Activated CD4-positive, alpha-beta T cell treated with anti-CD3 and anti-CD28 coated beads for 36 hours (primary cell): Measurements from ENCODE around the gene PGRMC1. TPM values are rescaled to one million over a fixed set of nuclear protein-coding genes. Genes with fewer than 3 reads are reported as not detected.
"Not testable (repeated sequence)": the region's sequence is repeated elsewhere in the genome, so short reads cannot be mapped to it uniquely, and the experiment has no call there.

Source experiments
- ATAC-seq: fragments of 200-7000 bp; cut with Tn5 transposase; one replicate; pipeline ENCODE4 v1.10.0; 2021; ENCODE audit warnings: mild to moderate bottlenecking, moderate library complexity
- CTCF ChIA-PET: fragments of 350-600 bp; sonication (Branson Sonifier 250); formaldehyde crosslinking; loops from one replicate; lab custom pipeline; 2021; ENCODE audit warnings: antibody characterized with exemption; lab: Charles Lee
- POLR2A ChIA-PET: fragments of 350-600 bp; sonication (Branson Sonifier 250); formaldehyde crosslinking; loops from one replicate; lab custom pipeline; 2021; ENCODE audit warnings: antibody characterized with exemption, inconsistent platforms; lab: Charles Lee
- DNase-seq: peaks from one replicate; pipeline ENCODE4 v3.0.0-alpha.2; 2020
- H3K27ac Mint-ChIP-seq: one replicate; pipeline ENCODE4 v1.8.0; 2021; ENCODE audit warnings: mixed read lengths
- H3K27me3 Mint-ChIP-seq: one replicate; pipeline ENCODE4 v1.8.0; 2021; ENCODE audit warnings: mixed read lengths
- H3K36me3 Mint-ChIP-seq: one replicate; pipeline ENCODE4 v1.8.0; 2021; ENCODE audit warnings: low read depth, mixed read lengths
- H3K4me1 Mint-ChIP-seq: one replicate; pipeline ENCODE4 v1.8.0; 2021; ENCODE audit warnings: mixed read lengths
- H3K4me3 Mint-ChIP-seq: one replicate; pipeline ENCODE4 v1.8.0; 2021; ENCODE audit warnings: mild to moderate bottlenecking, moderate library complexity, mixed read lengths
- H3K9me3 Mint-ChIP-seq: one replicate; pipeline ENCODE4 v1.8.0; 2021; ENCODE audit warnings: low read depth, mixed read lengths
- intact Hi-C, 2 experiments: fragments of 100-400 bp; cut with DNase I in 1 of 2; cut with micrococcal nuclease in 1 of 2; formaldehyde crosslinking; loops; one replicate each; pipeline versions ENCODE4 v1.14.2 to v1.15.1; 2022 to 2024; cut with DNase I, micrococcal nuclease
- total RNA-seq, 2 experiments: library from RNA; stranded (reverse); gene quantifications; one replicate each; pipeline ENCODE4 v1.2.3, GENCODE V29; 2021

Gene PGRMC1
- total RNA-seq, 2 experiments from 2014 or later: 30.8 to 37.3 TPM

DNA sequence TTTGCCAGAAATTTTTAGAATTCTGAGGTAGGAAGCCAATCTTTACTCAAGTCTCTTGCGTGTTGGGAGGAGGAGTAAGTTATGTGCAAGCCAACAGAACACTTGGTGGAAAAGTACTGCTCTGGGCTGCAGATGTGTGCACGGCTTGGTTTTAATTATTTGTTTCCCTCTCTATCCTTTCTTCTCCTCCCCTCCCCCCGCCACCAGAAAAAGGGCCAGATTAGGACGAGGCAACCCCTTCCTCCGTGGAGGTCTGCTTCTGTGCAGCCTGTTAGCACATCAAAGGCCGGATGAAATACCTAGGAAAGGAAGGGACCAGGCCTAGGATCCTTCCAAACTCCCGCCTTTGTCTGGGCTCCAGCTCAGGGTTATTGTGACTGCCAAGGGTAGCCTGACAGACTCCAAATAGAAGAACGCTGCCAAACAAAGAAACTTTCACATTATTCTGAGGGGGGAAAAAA lies 1.0 kb upstream of the PGRMC1 start:
- intact Hi-C loops: loop anchor here in 1 of 2 experiments (10.0 kb wide), 2 partner anchors 260 to 460 kb away; partner anchors contain the start of genes LONRF3 and SEPTIN6
- H3K27me3 Mint-ChIP-seq: peaks cover 3% of the 10 kb centered on the region
- ATAC-seq: no peak
- H3K4me3 Mint-ChIP-seq: peak overlapping the region; percentile 89
- peaks cover 7% of the 10 kb centered on the region for H3K36me3 Mint-ChIP-seq
- H3K9me3 Mint-ChIP-seq: no peaks in the 10 kb centered on the region
- DNase-seq: no peak
- H3K4me1 Mint-ChIP-seq: peaks cover 19% of the 10 kb centered on the region
- ChIA-PET CTCF (no interaction called here), POLR2A (no interaction called here)
- no peak overlapping the region for H3K27ac Mint-ChIP-seq

DNA sequence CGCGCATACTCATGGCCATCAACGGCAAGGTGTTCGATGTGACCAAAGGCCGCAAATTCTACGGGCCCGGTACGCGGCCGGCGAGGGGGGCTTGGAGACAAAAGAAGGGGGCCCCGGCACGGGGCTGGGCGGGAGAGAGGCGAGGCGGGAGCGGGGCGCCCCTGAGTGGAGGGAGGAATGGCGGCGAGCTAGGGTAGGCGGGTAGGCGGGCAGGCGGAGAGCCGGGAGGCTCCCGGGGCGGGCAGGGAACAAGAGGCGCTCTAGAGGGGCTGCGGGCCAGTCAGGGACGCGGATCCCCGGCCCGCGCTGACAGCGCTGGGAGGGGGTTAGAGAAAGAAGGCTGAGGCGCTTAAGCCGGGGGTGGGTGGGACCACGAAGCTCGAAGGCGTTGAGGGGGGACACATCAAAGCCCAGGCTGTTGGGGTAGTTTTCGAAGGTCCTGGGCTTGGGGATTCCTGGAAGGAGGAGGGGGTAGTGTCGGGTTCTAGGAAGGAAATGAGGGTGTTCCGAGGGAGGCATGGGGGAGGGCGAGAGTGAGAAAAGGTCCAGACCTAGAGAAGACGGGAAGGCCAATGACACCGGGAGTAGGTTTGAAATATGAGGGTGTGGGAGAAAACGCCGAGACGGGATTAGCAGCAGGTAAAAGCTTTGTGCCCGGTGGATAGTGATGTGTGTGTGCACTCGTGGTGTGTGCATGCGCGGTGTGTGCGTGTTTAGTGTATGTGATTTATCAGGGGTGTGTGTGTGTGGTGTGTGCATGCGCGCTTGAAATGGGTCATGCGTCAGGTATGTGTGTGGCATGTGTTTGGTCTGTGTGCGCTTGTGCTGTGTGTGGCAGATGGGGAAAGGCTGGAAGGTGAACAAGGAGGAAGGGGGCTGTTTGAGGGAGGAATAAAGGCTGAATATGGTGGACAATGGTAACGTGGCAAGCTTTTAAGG lies 807 bp downstream of the PGRMC1 start:
- ChIA-PET POLR2A (no interaction called here), CTCF (interaction anchor here (1.0 kb wide), 1 partner anchor 29 kb away, joined by 3 read pairs; no protein-coding TSS in a partner anchor)
- peaks cover 30% of the 10 kb centered on the region for H3K4me1 Mint-ChIP-seq
- H3K9me3 Mint-ChIP-seq: no peaks in the 10 kb centered on the region
- intact Hi-C loops: loop anchor here in 1 of 2 experiments (1.0 to 10.0 kb wide), 4 partner anchors 231 to 554 kb away; partner anchors contain the start of genes LONRF3, RPL39, SEPTIN6 and SLC25A5
- peak; percentile 47 for DNase-seq
- peak; percentile 30 for ATAC-seq
- peaks cover 13% of the 10 kb centered on the region for H3K36me3 Mint-ChIP-seq
- peak overlapping the region; percentile 89 for H3K4me3 Mint-ChIP-seq
- peak overlapping the region; percentile 86 for H3K27ac Mint-ChIP-seq
- H3K27me3 Mint-ChIP-seq: peaks cover 3% of the 10 kb centered on the region

DNA sequence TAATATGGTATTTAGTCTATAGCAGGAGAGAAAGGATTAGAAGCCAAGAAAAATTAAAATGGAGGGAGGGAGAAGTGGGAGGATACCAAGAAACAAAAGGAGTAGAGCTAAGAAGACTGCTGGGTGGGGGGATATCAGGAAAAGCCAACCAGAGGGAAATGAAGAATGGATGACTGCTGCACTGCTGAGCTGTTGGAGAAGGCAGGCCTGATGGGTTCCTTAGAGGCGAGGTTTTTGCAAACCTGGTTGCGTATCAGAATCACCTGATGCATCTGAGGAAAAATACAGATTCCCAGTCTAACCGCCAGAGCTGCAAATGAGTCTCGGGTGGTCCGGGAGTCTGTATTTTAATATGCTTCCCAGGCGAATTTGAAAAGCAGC lies 1.5 kb downstream of the PGRMC1 start:
- DNase-seq: no peak
- H3K27me3 Mint-ChIP-seq: peaks cover 3% of the 10 kb centered on the region
- peak overlapping the region; percentile 86 for H3K27ac Mint-ChIP-seq
- ChIA-PET POLR2A (no interaction called here), CTCF (interaction anchor here (1.0 kb wide), 1 partner anchor 28 kb away, joined by 3 read pairs; no protein-coding TSS in a partner anchor)
- peaks cover 31% of the 10 kb centered on the region for H3K4me1 Mint-ChIP-seq
- peaks cover 19% of the 10 kb centered on the region for H3K36me3 Mint-ChIP-seq
- no peak for ATAC-seq
- H3K4me3 Mint-ChIP-seq: peak overlapping the region; percentile 89
- H3K9me3 Mint-ChIP-seq: no peaks in the 10 kb centered on the region
- intact Hi-C loops: loop anchor here in 1 of 2 experiments (10.0 kb wide), 2 partner anchors 263 to 457 kb away; partner anchors contain the start of genes LONRF3 and SEPTIN6

DNA sequence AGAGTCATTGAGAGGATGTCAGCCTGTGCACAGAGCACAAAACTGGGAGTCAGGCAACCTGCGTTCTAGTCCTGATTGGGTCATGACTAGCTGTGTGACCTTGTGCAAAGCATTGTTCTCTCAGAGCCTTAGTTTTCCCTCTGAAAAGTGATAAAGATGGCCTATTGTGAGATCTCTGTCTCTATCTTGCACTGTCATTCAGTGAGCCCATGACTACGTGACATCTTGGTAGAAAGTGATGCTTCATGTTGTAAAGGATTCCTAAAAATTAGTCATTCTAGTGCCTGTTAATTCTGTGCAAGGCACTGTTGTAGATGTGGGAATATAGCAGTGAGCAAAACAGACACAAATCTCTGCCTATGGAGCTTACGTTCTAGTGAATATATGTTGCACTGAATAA lies 2.5 kb downstream of the PGRMC1 start:
- peak overlapping the region; percentile 89 for H3K4me3 Mint-ChIP-seq
- peaks cover 35% of the 10 kb centered on the region for H3K4me1 Mint-ChIP-seq
- H3K27ac Mint-ChIP-seq: no peak overlapping the region
- peaks cover 26% of the 10 kb centered on the region for H3K36me3 Mint-ChIP-seq
- intact Hi-C loops: loop anchor here in 1 of 2 experiments (10.0 kb wide), 2 partner anchors 264 to 456 kb away; partner anchors contain the start of genes LONRF3 and SEPTIN6
- H3K27me3 Mint-ChIP-seq: peaks cover 3% of the 10 kb centered on the region
- ChIA-PET POLR2A (no interaction called here), CTCF (no interaction called here)
- ATAC-seq: no peak
- no peaks in the 10 kb centered on the region for H3K9me3 Mint-ChIP-seq
- DNase-seq: peak; percentile 6

DNA sequence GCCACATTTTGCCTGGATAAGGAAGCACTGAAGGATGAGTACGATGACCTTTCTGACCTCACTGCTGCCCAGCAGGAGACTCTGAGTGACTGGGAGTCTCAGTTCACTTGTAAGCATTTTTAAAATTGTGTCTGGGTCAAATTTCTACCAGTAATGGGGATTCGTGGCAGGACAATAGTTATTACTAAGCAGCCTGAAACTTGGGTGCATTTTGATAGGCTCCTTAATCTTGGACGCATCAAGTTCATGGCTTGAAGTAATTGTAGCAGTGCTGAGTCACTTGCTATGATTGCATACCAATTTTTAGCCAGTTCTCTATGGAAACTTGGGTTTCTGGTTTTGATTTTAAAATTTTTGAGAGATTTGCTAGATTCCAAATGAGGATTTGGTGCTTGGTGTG lies 4.3 kb downstream of the PGRMC1 start:
- Mint-ChIP-seq H3K36me3 (peaks cover 36% of the 10 kb centered on the region), H3K27ac (no peak overlapping the region), H3K4me1 (peaks cover 35% of the 10 kb centered on the region), H3K9me3 (no peaks in the 10 kb centered on the region), H3K4me3 (no peak overlapping the region), H3K27me3 (peaks cover 3% of the 10 kb centered on the region)
- DNase-seq (no peak), ATAC-seq (no peak)
- ChIA-PET CTCF (no interaction called here), POLR2A (interaction anchor here (0.6 kb wide), 1 partner anchor 8 kb away, joined by 3 read pairs; no protein-coding TSS in a partner anchor)
- intact Hi-C loops: no loop called here

DNA sequence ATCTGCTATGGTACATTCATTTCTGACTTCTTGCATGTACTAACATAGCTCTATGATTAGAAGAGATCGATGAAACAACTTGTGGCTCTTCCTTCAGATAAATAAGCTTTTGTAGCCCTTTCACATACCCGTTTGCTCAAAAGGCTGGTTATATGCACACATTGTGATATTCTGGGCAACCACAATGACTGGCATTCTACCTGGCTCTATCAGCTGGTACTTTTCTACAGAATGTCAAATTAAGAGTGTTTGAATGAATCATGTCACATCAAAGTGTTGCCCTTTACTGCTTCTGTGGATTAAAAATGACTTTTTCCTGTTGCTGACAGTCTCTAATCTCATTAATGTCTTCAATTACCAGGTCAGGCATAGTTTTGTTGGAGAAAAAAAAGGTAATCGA lies 11.6 kb downstream of the PGRMC1 start:
- DNase-seq (no peak), ATAC-seq (peak; percentile 42)
- Mint-ChIP-seq H3K36me3 (peaks cover 20% of the 10 kb centered on the region), H3K27me3 (no peaks in the 10 kb centered on the region), H3K27ac (no peak overlapping the region), H3K4me1 (peaks cover 8% of the 10 kb centered on the region), H3K4me3 (no peak overlapping the region), H3K9me3 (no peaks in the 10 kb centered on the region)
- CTCF ChIA-PET: no interaction called here
- intact Hi-C loops: loop anchor here in 1 of 2 experiments (1.0 kb wide), 1 partner anchor 24 kb away; no protein-coding TSS in a partner anchor
- POLR2A ChIA-PET: no interaction called here

DNA sequence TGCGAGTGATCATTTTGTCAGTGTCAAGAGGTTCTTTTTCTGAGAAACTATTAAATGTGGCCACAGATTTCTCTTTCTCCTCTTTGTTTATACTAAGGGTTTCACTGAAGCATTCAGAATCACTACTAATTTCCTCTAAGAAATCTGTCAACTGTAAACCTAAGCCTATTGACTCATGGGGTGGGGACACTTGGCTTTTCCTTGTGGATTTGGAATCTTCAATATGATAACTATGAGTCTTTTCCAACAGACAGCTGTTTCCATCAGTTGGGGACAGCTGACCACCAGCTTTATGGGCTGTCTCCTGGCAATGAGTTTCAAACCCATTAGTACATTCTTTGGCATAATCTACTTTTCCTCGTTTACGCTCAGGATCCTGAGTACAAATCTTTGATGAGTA lies 13.8 kb downstream of the PGRMC1 start:
- no peaks in the 10 kb centered on the region for H3K27me3 Mint-ChIP-seq
- no peak overlapping the region for H3K4me3 Mint-ChIP-seq
- ChIA-PET POLR2A (no interaction called here), CTCF (interaction anchor here (1.0 kb wide), 1 partner anchor 16 kb away, joined by 4 read pairs; no protein-coding TSS in a partner anchor)
- DNase-seq (no peak), ATAC-seq (no peak)
- H3K36me3 Mint-ChIP-seq: peaks cover 9% of the 10 kb centered on the region
- H3K27ac Mint-ChIP-seq: no peak overlapping the region
- H3K4me1 Mint-ChIP-seq: peaks cover 6% of the 10 kb centered on the region
- intact Hi-C loops: no loop called here
- H3K9me3 Mint-ChIP-seq: no peaks in the 10 kb centered on the region

DNA sequence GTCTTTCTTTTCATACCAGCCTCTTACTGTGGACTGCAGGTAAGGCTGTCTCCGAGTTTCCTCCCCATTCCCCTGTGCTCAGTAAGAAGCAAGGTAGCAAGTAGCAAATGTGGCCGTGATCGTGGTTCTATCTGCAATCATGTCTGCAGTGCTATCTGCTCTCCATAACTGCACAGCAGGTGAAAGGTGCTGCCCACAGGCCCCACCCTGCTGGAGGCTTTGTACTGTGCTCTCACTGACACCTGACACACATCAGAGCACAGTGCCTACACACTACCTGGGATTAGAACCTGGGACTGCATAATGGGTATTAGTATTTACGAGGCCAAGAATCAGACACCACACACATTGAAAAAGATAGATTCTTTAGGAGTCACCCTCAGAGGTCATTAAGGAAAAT lies 15.3 kb downstream of the PGRMC1 start:
- Mint-ChIP-seq H3K36me3 (no peaks in the 10 kb centered on the region), H3K4me1 (peaks cover 6% of the 10 kb centered on the region), H3K27me3 (no peaks in the 10 kb centered on the region), H3K9me3 (no peaks in the 10 kb centered on the region), H3K27ac (no peak overlapping the region), H3K4me3 (no peak overlapping the region)
- ChIA-PET POLR2A (no interaction called here), CTCF (interaction anchor here (0.7 to 1.0 kb wide), 2 partner anchors 10 to 179 kb away, joined by 3 to 4 read pairs; no protein-coding TSS in a partner anchor)
- intact Hi-C loops: no loop called here
- ATAC-seq (no peak), DNase-seq (no peak)

DNA sequence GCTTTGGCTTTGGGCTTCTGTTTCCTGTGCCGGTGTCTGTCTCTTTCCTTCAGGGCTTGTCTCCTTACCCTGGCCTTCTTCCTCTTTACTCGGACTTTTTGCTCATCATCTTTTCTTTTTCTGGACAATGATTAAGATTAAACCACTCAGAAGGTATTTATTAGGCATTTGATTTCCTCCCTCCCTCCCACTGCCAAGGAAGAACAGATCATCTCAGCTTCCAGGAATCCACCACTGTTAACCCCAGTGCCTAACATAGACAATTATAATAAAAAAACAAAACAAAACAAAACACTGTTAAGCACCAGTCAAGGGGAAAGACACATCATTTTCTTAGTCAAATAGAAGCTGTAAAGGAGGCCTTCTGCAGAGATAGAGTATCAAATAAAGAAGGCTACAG lies 16.6 kb downstream of the PGRMC1 start:
- ChIA-PET CTCF (no interaction called here), POLR2A (no interaction called here)
- no peak overlapping the region for H3K4me3 Mint-ChIP-seq
- no peaks in the 10 kb centered on the region for H3K36me3 Mint-ChIP-seq
- peaks cover 2% of the 10 kb centered on the region for H3K27me3 Mint-ChIP-seq
- DNase-seq: no peak
- H3K27ac Mint-ChIP-seq: no peak overlapping the region
- peaks cover 5% of the 10 kb centered on the region for H3K4me1 Mint-ChIP-seq
- no peak for ATAC-seq
- intact Hi-C loops: no loop called here
- no peaks in the 10 kb centered on the region for H3K9me3 Mint-ChIP-seq

DNA sequence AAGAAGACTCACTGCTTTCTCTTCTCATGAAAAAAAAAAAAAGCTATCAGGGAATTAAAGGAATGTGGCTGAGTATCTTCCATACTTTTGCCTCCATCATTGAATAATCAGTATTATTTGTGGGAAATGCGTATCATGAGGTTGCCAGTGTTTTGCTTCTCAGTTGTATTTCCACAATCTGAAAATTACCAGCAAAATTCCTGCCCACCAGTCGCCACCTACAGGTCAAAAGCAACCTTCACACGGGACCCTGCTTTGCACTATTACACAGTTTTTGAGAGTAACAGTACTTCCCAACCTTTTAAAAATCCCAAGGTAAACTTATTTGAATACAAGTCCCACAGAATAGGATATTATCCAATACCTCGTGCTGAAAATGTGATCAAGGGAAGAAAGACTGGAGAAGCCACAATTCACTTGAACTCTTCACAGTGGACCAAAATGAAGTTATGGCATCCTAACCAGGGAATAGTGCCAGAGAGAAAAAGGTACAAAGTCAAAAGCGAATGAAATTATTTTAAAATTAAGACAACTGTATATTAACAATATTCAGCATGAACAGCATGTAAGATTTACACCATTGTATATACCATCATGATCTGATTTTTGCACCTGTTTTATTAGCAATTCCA lies 30.4 kb downstream of the PGRMC1 start:
- H3K27me3 Mint-ChIP-seq: no peaks in the 10 kb centered on the region
- H3K9me3 Mint-ChIP-seq: no peaks in the 10 kb centered on the region
- no peaks in the 10 kb centered on the region for H3K4me1 Mint-ChIP-seq
- DNase-seq (peak; percentile 35), ATAC-seq (no peak)
- POLR2A ChIA-PET: interaction anchor here (0.5 kb wide), 1 partner anchor 18 kb away, joined by 3 read pairs; no protein-coding TSS in a partner anchor
- intact Hi-C loops: loop anchor here (1.0 to 10.0 kb wide), 5 partner anchors 122 to 420 kb away; no protein-coding TSS in a partner anchor
- H3K27ac Mint-ChIP-seq: no peak overlapping the region
- H3K36me3 Mint-ChIP-seq: no peaks in the 10 kb centered on the region
- CTCF ChIA-PET: interaction anchor here (0.6 to 1.6 kb wide), 5 partner anchors 12 to 493 kb away, joined by 3 to 4 read pairs (median 4); no protein-coding TSS in a partner anchor
- H3K4me3 Mint-ChIP-seq: no peak overlapping the region

DNA sequence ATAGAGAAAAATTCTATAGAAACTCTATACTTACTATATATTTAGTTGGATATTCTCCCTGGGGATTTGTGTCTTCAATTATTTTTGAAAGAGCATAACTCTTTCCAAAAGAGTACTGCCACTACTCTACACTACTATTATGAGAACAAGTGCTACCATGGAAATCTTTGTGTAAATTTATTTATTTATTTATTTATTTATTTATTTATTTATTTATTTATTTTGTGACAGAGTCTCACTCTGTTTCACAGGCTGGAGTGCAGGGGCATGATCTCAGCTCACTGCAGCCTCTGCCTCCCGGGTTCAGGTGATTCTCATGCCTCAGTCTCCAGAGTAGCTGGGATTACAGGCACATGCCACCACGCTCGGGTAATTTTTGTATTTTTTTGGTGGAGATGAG lies 31.0 kb downstream of the PGRMC1 start:
- POLR2A ChIA-PET: interaction anchor here (0.6 kb wide), 1 partner anchor 22 kb away, joined by 4 read pairs; no protein-coding TSS in a partner anchor

More for the DNA sequence above, 31.0 kb downstream of the PGRMC1 start:
- ATAC-seq, H3K27ac Mint-ChIP-seq, DNase-seq, H3K4me3 Mint-ChIP-seq, H3K4me1 Mint-ChIP-seq, H3K27me3 Mint-ChIP-seq, H3K36me3 Mint-ChIP-seq, H3K9me3 Mint-ChIP-seq: not testable (repeated sequence)
- intact Hi-C loops: loop anchor here (2.0 to 10.0 kb wide), 4 partner anchors 122 to 420 kb away; no protein-coding TSS in a partner anchor
- CTCF ChIA-PET: interaction anchor here (0.9 to 1.6 kb wide), 2 partner anchors 147 to 149 kb away, joined by 3 read pairs; no protein-coding TSS in a partner anchor
